ENCODE results near the gene ZSWIM3.

ZSWIM3 gene

GRCh38 chr20:45926731-45927070, 69.3 kb downstream of the ZSWIM3 start:
- no peak for TF ChIP-seq Cebpa-rat (IDR thresholded peaks at IDR 0.05)
- no peak overlapping the region for H3K27ac ChIP-seq
- H3K9me3 ChIP-seq: no peaks in the 10 kb centered on the region
- H3K4me3 ChIP-seq: no peak overlapping the region
- no peaks in the 10 kb centered on the region for H3K27me3 ChIP-seq
- H3K4me2 ChIP-seq: no peak overlapping the region
- H4K20me1 ChIP-seq: no peaks in the 10 kb centered on the region
- H3K9ac ChIP-seq: no peak overlapping the region
- peaks cover 8% of the 10 kb centered on the region for H3K4me1 ChIP-seq
- no peaks in the 10 kb centered on the region for H3K36me3 ChIP-seq

DNA sequence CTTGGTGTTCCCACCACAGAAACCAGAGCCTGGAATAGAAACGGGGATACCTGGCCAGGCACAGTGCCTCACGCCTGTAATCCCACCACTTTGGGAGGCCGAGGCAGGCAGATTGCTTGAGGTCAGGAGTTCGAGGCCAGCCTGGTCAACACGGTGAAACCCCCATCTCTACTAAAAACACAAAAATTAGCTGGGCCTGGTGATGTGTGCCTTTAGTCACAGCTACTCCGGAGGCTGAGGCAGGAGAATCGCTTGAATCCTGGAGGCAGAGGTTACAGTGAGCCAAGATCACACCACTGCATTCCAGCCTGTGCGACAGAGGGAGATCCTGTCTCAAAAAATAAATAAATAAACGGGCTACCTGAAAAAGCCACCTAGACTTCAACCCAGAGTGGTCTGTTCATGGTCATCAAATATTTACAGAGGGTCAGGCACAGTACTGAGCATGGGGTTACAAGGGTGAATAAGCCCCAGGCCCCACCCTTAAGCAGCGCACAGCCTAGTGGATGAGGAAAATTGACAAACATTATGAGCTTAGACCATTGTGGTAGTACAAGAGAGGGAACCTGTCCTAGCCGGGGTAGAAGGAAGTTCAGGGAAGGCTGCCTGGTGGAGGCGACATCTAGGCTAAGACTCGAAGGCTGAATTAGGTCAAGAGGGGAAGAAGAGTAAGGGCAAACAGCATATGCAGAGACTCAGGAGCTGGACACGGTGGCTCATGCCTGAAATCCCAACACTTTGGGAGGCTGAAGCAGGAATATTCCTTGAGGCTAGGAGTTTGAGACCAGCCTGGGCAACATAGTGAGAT, 69.9 kb downstream of the ZSWIM3 start:
- no peak for TF ChIP-seq Cebpa-rat (IDR thresholded peaks at IDR 0.05)
- Histone ChIP-seq H3K36me3 (no peaks in the 10 kb centered on the region), H3K4me1 (peaks cover 5% of the 10 kb centered on the region), H3K27me3 (no peaks in the 10 kb centered on the region), H3K9me3 (no peaks in the 10 kb centered on the region), H3K4me3 (no peak overlapping the region), H3K9ac (no peak overlapping the region), H3K27ac (no peak overlapping the region), H3K4me2 (no peak overlapping the region), H4K20me1 (no peaks in the 10 kb centered on the region)
